GM11168 (cell line): ENCODE data around the gene HNRNPUL2.
"Not testable (repeated sequence)": the region's sequence is repeated elsewhere in the genome, so short reads cannot be mapped to it uniquely, and the experiment has no call there.

Experiments
- in situ Hi-C: fragments of 300-500 bp; cut with MboI; formaldehyde crosslinking; loops from one replicate; pipeline ENCODE4 v1.12.0; 2022; ENCODE audit warnings: low sequenced_read_pairs; ENCODE audit not compliant: unreplicated experiment

The HNRNPUL2 gene

DNA sequence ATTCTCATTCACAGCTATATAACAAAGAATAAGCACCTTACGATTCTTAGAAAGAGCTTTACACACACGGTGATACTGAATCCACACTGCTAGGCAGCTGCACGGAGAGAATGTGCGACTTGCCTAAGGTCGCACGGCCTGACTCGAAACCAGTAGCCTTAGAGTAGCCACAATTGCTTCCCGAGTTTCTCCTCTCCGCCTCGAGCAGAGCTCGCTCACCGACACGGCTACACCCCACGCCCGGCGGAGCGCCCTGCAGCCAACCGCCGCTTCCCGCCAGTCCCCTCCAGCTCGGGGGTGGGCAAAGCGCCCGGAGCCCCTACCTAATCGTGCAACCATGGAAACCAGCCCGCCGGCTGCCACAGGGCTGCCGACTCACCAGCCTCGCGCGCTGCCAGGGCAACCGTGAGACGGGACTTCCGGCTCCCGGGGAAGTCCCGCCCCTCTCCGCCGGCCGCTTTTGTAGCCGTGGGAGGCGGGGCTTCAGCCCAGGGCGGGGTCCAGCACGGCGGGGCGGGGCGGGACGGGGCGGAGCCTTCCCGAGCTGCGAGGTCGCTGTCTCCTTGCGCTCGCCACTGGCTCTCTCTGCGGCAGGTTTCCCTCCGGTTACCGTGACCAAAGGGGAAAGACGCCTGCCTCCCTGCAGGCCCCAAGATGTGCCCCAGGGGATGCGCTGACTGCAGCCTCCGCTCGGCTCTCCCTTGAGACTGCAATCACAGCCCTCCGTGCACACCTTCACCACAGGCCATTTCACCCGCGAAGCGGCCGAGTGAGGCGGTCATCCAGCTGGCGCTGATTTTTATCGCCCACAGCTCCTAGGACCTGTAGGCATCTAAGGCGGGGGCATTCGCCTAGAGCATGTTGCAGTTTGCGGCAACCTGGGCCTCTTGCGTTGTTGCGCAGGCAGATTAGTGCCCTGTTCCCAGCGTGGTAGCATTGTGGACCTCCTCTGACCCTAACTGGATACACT, 21.1 kb downstream of the HNRNPUL2 start:
- in situ Hi-C loops: no loop called here

DNA sequence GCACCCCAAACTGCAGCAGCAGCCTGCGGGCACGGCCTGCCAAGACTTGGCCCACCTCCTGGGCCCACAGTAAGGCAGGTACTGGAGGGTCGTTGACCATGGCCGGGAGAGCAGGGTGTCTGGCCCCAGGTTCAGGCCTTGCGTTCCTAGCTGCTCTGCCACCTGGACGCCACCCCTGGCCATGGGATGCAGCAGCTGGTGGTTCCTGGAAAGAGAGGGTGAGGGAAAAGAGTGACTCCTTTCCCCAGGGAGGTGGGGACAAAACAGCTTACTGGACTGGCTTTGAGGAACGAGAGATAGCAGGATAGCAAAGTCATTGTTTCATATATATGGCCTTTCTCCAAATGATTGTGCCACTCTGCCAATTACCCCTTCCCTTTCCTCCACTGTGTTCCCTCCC, 21.8 kb downstream of the HNRNPUL2 start:
- in situ Hi-C loops: no loop called here

DNA sequence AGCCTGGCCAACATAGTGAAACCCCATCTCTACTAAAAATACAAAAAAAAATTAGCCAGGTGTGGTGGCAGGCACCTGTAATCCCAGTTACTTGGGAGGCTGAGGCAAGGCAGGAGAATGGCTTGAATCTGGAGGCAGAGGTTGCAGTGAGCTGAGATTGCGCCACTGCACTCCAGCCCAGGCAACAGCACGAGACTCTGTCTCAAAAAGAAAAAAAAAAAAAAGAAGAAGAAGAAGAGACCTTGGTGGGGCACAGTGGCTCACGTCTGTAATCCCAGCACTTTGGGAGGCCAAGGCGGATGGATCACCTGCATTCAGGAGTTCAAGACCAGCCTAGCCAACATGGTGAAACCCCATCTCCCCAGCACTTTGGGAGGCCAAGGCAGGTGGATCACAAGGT, 23.3 kb downstream of the HNRNPUL2 start:
- in situ Hi-C loops: not testable (repeated sequence)

DNA sequence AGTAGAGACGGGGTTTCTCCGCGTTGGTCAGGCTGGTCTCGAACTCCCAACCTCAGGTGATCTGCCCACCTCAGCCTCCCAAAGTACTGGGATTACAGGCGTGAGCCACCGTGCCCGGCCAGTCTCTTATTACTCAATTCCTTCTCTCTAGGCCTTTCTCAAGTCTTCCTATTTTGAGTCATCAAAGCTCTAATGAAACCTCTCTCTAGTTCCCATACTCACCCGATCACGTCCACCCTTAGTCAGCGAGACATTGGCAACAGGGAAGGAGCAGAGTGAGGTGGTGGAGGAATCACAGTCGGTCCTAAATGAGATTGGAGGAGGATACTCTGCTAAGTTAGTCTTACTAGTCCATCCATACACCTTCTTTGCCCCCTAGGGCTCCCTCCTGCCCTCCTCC, 25.0 kb downstream of the HNRNPUL2 start:
- in situ Hi-C loops: no loop called here

DNA sequence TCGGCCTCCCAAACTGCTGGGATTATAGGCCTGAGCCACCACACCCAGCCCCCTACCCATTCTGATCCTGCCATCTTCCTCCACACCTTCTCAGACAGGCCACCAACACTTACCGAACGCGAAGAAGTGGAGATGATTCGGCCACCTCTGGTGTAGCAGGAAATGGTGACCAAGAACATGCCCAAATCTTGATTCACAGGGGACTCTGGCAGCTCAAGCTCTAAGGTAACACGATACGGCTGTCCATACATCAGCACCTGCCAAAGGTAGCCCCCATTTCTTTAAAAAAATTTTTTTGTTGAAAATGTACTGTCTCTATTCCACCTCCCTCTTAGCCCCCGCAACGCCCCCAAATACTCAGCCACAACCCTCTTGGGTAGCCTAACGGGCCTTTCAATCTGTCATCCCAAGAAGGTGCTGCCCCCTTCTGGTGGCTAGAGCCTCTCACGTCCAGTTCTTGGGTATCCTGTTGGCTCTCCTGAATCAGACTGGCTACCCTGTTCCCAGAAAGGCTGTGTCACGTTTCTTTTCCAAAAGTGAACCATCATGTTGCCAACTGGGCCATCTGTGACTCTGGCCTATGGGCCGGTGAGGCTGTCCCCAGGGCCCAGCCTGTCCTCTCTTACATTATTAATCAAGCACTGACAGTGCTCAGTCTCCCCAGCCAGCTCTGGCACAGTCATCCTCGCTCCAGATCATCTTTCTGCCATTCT, 32.6 kb downstream of the HNRNPUL2 start:
- in situ Hi-C loops: no loop called here

DNA sequence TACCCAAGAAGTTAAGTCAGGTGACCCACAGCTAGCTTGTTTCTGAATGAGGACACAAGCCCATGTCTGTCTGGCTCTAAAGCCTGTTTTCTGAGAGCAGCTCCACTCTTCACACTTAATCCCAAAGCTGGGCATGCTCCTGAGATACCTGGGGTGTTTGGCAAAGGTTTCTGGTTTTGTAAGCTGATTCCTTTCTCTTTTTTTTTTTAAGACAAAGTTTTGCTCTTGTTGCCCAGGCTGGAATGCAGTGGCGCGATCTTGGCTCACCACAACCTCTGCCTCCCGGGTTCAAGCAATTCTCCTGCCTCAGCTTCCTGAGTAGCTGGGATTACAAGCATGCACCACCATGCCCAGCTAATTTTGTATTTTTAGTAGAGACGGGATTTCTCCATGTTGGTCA, 33.6 kb downstream of the HNRNPUL2 start:
- in situ Hi-C loops: not testable (repeated sequence)

DNA sequence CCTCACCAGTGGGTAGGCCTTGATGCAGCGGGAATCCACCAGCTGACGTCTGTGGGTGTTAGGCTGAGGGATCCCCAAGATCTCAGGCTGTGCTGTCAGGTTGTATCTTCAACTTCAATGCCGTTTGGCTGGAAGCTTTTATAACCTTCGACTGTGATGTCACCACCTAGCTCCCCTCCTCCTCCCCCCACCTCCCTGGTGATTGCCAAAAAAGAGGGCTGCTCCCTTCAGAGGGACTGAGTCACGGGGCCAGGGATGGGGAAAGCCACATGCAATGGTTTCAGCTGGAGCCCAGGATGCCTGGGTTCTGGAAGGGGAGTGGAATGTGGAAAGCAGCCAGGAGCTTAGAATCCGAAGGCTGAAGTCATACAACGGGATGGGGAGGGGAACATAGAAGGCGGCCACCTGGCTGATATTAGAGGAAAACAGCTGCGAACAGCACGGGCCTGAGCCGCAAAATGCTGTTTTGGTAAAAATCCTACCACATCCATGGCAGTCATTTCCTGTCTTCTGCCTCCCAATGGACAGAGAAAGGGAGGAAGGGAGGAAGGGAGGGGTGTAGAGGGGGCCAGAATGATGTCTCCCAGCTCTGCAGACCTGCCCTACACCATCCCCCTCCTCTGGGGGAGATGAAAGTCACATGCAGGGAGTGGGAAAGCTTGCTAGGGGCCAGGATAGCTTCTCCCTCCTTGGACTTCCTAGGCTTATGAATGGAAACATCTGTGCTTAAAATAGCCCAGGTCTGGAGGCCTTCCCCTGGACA, 37.7 kb downstream of the HNRNPUL2 start, which contains the start of gene LRRN4CL:
TSS of gene LRRN4CL (minus strand) at position 110 of the 763 bp plus-strand sequence. CDS start 1,022 bp downstream, outside the sequence.
- in situ Hi-C loops: no loop called here

DNA sequence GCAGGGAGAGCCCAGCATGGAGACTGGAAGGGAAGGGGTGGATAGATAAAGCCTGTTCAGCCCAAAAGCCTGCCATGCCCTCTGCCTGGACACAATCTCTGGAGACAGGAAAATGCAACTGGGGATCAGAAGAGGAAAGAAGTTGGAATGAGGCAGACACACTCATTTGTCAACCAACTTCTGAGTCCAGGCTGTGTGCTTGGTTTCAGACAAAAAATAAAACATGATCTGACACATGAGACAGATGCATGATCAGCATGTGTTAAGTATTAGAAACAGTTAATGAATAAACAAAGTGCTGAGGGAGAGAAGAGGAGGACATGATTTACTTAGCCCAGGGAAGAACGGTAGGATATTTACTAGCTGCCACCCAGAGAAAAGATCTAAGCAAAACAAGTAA, 38.8 kb downstream of the HNRNPUL2 start:
- in situ Hi-C loops: no loop called here

DNA sequence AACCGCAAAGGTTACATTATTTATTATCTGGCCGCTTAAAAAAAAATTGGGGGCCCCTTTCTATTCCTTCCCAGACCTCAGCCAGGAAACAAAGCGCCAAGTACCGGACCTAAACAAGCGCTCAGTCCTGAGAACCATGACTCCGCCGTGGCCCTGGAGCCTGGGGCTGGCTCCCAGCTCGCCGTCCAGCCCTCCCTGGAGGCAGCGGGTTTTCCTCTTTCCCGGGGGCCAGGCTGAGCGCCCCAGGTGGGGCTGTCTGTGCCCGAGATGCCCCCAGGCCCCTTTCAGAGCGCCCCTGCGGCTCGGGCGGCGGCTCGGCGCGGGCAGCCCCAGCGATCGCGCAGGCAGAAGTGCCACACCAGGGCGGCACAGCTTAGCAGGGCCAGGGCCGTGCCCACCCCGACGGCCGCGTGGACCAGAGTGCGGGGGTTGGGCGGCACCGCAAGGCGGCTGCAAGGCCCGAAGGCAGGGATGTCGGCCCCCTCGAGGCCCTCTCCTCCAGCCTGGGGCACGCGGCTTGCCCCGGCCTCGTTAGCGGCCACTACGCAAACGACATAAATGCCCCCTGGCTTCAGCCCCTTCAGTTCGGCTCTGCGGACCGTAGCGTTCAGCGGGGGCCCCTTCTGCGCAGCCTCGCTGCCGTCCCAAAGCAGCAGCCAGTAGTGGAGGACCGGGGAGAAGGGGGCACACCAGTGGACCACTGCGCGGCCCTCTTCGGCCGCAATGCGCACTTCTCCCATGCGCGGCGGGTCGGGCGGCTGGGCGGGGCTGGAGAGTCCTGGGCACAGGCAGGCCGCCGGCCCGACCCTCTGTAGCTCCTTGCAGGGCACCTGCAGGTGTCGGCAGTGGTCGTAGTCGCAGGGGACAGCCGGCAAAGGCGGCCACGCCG, 39.5 kb downstream of the HNRNPUL2 start:
- in situ Hi-C loops: no loop called here

DNA sequence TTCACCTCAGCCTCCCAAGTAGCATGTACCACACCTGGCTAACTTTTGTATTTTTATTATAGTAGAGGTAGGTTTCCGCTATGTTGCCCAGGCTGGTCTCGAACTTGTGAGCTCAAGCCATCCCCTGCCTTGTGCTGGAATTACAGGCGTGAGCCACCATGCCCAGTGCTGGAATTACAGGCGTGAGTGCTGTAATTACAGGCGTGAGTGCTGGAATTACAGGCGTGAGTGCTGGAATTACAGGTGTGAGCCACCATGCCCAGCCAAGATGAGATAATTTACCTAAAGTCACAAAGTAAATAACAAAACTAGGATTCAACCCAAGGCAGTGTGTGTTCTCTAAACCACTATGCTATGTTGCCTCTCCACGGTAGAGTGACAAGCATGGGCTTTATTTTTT, 44.7 kb downstream of the HNRNPUL2 start:
- in situ Hi-C loops: no loop called here

DNA sequence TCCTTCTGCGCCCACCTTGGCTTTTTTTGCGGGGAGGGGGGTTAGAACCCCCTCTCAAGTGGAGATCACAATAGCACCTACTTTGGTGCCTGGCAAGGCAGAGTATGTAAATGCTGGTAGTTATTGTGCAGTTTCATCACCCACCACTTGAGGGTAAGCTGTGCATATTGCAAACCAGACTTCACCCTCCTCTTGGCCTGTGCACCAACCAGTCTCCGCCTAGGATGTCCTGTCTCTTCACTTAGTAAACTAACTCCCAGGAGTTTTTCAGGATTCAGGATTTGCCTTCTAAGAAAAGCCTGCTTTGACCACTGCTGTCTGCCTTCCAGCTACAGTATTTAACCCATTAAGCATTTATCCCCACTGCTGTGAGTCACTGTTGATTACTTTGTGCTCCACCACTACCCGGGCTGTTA, 46.4 kb downstream of the HNRNPUL2 start:
- in situ Hi-C loops: no loop called here

DNA sequence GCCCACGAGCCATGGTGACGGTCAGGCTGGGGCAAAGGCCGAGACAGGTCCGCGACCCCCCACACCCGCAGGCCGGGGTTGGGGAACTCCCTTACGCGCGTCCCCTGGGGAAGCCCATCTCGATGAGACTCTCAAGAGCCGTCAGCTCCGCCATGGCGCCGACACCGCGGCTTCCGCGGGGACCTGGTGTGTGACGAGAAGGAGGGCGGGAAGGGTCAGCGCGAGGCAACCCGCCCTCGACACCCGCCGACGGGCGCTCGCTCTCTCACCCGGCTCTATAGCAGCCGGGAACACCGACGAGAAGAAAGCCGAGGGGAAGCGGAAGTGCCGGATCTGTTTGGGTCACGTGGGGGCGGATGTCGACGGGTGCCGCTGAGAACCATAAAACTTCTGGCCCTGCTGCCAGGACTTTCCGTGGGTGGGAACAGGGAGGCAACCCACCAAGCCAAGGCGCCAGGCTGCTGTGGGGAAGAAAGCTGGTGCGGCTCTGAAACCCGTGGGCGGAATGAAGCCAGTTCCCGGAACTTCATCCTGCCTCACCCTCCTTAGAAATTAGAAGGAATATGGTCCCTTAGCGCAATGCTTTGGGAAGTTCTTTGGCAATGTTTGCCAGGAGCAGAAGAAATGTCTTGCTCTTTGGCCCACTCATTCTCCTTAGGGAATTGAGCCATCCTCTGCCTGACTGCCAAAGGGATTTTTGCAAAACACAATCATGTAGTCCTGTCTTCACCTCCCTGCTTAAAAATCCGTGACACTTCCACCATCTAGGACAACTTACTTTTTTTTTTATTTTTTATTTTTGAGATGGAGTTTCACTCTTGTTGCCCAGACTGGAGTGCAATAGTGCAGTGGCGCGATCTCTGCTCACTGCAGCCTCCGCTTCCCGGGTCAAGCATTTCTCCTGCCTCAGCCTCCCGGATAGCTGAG, 48.2 kb downstream of the HNRNPUL2 start, which contains the start of gene UBXN1:
TSS of gene UBXN1 (minus strand) at position 304 of the 927 bp plus-strand sequence. CDS start at position 154, 150 bp downstream.
- in situ Hi-C loops: no loop called here

DNA sequence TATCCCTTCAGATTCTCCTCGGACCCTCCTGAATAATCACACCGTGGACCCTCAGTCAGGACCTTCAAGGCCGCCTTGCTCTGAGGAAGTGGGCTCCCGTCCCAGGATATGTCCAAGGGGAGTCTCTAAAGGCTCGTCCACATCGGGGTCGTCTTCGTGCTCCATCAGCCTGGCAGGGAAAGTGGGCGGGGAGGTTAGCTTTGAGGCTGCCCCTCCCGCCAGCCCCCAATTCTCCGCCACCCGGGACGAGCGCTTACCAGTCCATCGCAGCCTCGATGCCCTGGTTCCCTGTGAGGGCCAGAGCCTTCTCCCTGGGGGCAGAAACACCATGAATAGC, 48.9 kb downstream of the HNRNPUL2 start:
- in situ Hi-C loops: no loop called here

DNA sequence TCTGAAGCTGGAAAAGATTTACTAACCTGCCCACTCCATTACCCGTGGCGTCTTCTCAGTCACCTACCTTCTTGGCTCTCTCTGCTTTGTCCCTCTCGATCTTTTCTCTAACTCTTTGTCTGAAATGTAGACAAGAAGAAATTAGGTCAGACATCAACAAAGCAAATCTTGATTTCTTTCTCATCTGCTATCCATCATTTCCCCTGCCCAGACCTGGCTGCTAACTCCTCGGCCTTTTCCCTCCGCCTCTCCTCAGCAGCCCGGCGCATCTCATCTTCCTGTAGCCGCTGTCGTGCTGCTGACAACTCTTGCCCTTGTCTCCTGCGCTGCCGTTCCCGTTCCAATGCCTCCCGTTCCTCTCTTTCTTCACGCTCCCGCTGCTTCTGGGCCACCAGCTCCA, 49.5 kb downstream of the HNRNPUL2 start:
- in situ Hi-C loops: no loop called here

DNA sequence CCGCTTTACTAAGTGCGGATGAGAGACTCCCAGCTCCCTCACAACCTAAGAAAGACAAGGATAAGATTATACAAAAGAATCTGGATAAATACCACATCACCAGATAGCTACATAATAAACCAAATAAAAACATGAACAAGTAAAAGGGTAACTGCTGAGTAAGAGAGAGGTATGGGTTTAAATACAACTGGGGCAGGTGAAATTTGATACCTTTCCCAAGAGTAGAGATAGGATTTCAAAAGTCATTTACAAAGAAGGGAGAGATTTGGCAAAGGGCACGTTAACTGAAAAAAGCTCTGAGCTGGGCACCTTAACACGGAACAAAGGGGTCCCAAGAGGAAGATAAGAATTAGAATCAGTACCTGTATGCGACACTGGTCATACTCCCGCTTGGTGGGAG, 50.1 kb downstream of the HNRNPUL2 start:
- in situ Hi-C loops: no loop called here

DNA sequence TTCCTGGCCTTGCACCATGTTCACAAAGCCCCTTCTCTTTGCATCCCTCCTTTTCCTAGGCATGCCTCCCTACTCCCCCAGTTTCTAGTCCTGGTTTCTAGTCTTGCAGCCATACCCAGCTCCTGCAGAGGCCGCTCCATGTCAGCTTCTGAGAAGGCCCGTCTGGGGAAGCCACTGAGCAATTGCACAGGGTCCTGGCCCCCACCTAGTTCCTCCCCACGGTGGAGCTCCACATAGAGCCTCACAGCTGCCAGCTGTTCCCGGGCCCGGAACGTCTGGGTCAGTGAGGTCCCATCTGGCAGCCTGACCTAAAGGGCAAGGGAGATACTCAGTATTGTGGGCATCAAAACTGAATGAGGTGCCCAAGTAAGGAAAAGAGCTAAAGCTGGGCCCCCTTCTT, 50.6 kb downstream of the HNRNPUL2 start:
- in situ Hi-C loops: no loop called here

DNA sequence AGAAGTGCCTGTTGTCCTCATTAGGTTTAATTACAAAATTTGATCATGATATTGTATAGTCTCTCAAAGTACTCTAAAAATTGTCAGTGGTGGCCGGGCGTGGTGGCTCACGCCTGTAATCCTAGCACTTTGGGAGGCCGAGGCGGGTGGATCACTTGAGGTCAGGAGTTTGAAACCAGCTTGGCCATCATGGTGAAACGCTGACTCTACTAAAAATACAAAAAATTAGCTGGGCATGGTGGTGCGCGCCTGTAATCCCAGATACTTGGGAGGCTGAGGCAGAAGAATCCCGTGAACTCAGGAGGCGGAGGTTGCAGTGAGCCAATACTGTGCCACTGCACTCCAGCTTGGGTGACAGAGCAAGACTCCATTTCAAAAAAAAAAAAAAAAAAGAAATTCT, 51.8 kb downstream of the HNRNPUL2 start:
- in situ Hi-C loops: not testable (repeated sequence)

DNA sequence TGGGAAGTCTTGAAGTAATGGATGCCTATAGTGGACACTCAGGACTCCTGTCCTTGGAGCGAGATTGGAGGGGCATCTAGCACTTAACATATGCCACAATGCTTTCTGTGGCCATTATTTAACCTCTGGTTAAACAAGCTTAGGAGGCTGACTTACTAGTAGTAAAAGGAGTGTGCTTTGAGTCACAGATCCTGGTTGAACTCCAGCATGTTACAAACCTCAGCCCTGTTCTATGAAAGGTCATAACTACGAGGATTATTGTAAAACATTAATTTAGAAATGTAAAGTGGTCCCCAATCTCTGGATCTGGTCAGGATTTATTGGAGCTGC, 54.1 kb downstream of the HNRNPUL2 start:
- in situ Hi-C loops: no loop called here
